HG03520 (cell line): ENCODE data around the gene ZNF549.
"Not testable (repeated sequence)": the region's sequence is repeated elsewhere in the genome, so short reads cannot be mapped to it uniquely, and the experiment has no call there.

Experiments used
- ATAC-seq: cut with Tn5 transposase; IDR thresholded peaks from one replicate; pipeline ENCODE4 v1.9.1; 2021; ENCODE audit warnings: mild to moderate bottlenecking, moderate library complexity; ENCODE audit not compliant: unreplicated experiment

Gene ZNF549

GRCh38 chr19:57527136-57527881 is at the start of gene ZNF549:
TSS of gene ZNF549 (plus strand) at chr19:57527356. CDS start at chr19:57527574, 218 bp downstream.
- ATAC-seq = peak; percentile 90

GRCh38 chr19:57487477-57488298 is 39.5 kb upstream of the ZNF549 start, which contains the start of gene ZNF419:
TSS of gene ZNF419 (plus strand) at chr19:57487750. CDS start at chr19:57487951, 201 bp downstream.
- peak; percentile 90 for ATAC-seq

- not testable (repeated sequence) for ATAC-seq
These were observed 38.9 kb upstream of the ZNF549 start for GRCh38 chr19:57488299-57488644.

- not testable (repeated sequence) for ATAC-seq
These were observed 27.9 kb upstream of the ZNF549 start for GRCh38 chr19:57499332-57499679.

GRCh38 chr19:57499680-57500395 is 27.3 kb upstream of the ZNF549 start, which contains the start of gene ZNF773:
TSS of gene ZNF773 (plus strand) at chr19:57499938. CDS start at chr19:57500081, 143 bp downstream.
- peak; percentile 91 for ATAC-seq

GRCh38 chr19:57500400-57500799 is 26.8 kb upstream of the ZNF549 start:
- ATAC-seq = not testable (repeated sequence)

- no peak for ATAC-seq
These were observed 21.0 kb upstream of the ZNF549 start for GRCh38 chr19:57506163-57506562.

- ATAC-seq = no peak
These were observed 15.7 kb upstream of the ZNF549 start for GRCh38 chr19:57511484-57511883.

- ATAC-seq = no peak
These were observed 14.3 kb upstream of the ZNF549 start for GRCh38 chr19:57512845-57513244.

GRCh38 chr19:57515255-57515654 is 11.9 kb upstream of the ZNF549 start:
- ATAC-seq = no peak

- not testable (repeated sequence) for ATAC-seq
These were observed 9.1 kb upstream of the ZNF549 start for GRCh38 chr19:57518021-57518420.

- ATAC-seq = no peak
These were observed 10.9 kb downstream of the ZNF549 start for GRCh38 chr19:57537953-57538547.

- no peak for ATAC-seq
These were observed 19.4 kb downstream of the ZNF549 start for GRCh38 chr19:57546513-57546912.

- ATAC-seq = no peak
These were observed 25.3 kb downstream of the ZNF549 start for GRCh38 chr19:57552432-57552831.

- ATAC-seq = no peak
These were observed 30.5 kb downstream of the ZNF549 start for GRCh38 chr19:57557659-57558058.

- ATAC-seq = no peak
These were observed 31.4 kb downstream of the ZNF549 start for GRCh38 chr19:57558525-57558924.

GRCh38 chr19:57559008-57559403 is 31.9 kb downstream of the ZNF549 start:
- ATAC-seq = no peak

- peak; percentile 94 for ATAC-seq
These were observed 32.4 kb downstream of the ZNF549 start, which contains the start of gene ZNF550 for GRCh38 chr19:57559404-57560025. TSS of gene ZNF550 (minus strand) at chr19:57559863. CDS start at chr19:57559682, 181 bp downstream.

GRCh38 chr19:57560049-57560491 is 32.9 kb downstream of the ZNF549 start:
- peak; percentile 24 for ATAC-seq

GRCh38 chr19:57563547-57563946 is 36.4 kb downstream of the ZNF549 start:
- no peak for ATAC-seq
